NCI-H2081 treated with DMSO at 0.1 percent for 48 hours (cell line): ENCODE results near the gene DRGX.
A peak's percentile ranks its signal among the peaks of the same experiment; 100 is the strongest.

Experiments used
- DNase-seq: peaks from one replicate; lab custom pipeline; 2025; lab: John Stamatoyannopoulos, UW

Gene DRGX

GRCh38 chr10:49361735-49362568 lies 33.9 kb downstream of the DRGX start:
- DNase-seq = no peak

- DNase-seq = no peak
Observed at GRCh38 chr10:49361178-49361554, 34.7 kb downstream of the DRGX start.

- DNase-seq = no peak
Observed at GRCh38 chr10:49360271-49361177, 35.4 kb downstream of the DRGX start.

GRCh38 chr10:49359349-49360270 lies 36.3 kb downstream of the DRGX start:
- peak; percentile 3 for DNase-seq

GRCh38 chr10:49357910-49358309 lies 38.0 kb downstream of the DRGX start:
- DNase-seq = no peak

- DNase-seq = no peak
Observed at GRCh38 chr10:49356944-49357343, 38.9 kb downstream of the DRGX start.

GRCh38 chr10:49356181-49356580 lies 39.7 kb downstream of the DRGX start:
- no peak for DNase-seq

- no peak for DNase-seq
Observed at GRCh38 chr10:49355221-49355620, 40.7 kb downstream of the DRGX start.

GRCh38 chr10:49354593-49354992 lies 41.3 kb downstream of the DRGX start:
- no peak for DNase-seq

- DNase-seq = no peak
Observed at GRCh38 chr10:49353895-49354566, 41.9 kb downstream of the DRGX start.

GRCh38 chr10:49353026-49353894 lies 42.6 kb downstream of the DRGX start:
- no peak for DNase-seq

- DNase-seq = no peak
Observed at GRCh38 chr10:49352323-49352722, 43.6 kb downstream of the DRGX start.

- DNase-seq = no peak
Observed at GRCh38 chr10:49351669-49352068, 44.2 kb downstream of the DRGX start.

GRCh38 chr10:49350846-49351532 lies 44.9 kb downstream of the DRGX start:
- no peak for DNase-seq

- DNase-seq = no peak
Observed at GRCh38 chr10:49350138-49350537, 45.8 kb downstream of the DRGX start.

- no peak for DNase-seq
Observed at GRCh38 chr10:49349390-49349789, 46.5 kb downstream of the DRGX start.

GRCh38 chr10:49348593-49348992 lies 47.3 kb downstream of the DRGX start:
- DNase-seq = no peak

- DNase-seq = no peak
Observed at GRCh38 chr10:49347827-49348226, 48.1 kb downstream of the DRGX start.

GRCh38 chr10:49347342-49347741 lies 48.5 kb downstream of the DRGX start:
- DNase-seq = no peak

- DNase-seq = no peak
Observed at GRCh38 chr10:49344840-49345239, 51.0 kb downstream of the DRGX start.
